Activated T-helper 1 cell treated with anti-CD3 and anti-CD28 coated beads, Interleukin-12 subunit alpha, Interleukin-12 subunit beta, Interleukin-2, Interleukin-4 antibody, amounts not matched to agents 30 ng/mL and 10 ng/mL and 1 ng/mL, durations not matched to agents 14 hours and 24 hours and 36 hours (primary cell): ENCODE measurements around the gene ME1. TPM values are rescaled to one million over a fixed set of nuclear protein-coding genes. Genes with fewer than 3 reads are reported as not detected.
"Not testable (repeated sequence)": the region's sequence is repeated elsewhere in the genome, so short reads cannot be mapped to it uniquely, and the experiment has no call there.

Experiments
- DNase-seq: peaks from one replicate; pipeline ENCODE4 v3.0.0; 2021; ENCODE audit warnings: low spot score
- H3K27ac Mint-ChIP-seq: one replicate; pipeline ENCODE4 v1.8.0; 2021; ENCODE audit warnings: mild to moderate bottlenecking, mixed read lengths
- H3K27me3 Mint-ChIP-seq: one replicate; pipeline ENCODE4 v1.8.0; 2022; ENCODE audit warnings: mild to moderate bottlenecking, moderate library complexity, mixed read lengths; ENCODE audit not compliant: insufficient read depth
- H3K36me3 Mint-ChIP-seq: one replicate; pipeline ENCODE4 v1.8.0; 2021; ENCODE audit warnings: low read depth, mixed read lengths
- H3K4me1 Mint-ChIP-seq: one replicate; pipeline ENCODE4 v1.8.0; 2021; ENCODE audit warnings: low read depth, mixed read lengths
- H3K4me3 Mint-ChIP-seq: one replicate; pipeline ENCODE4 v1.8.0; 2021; ENCODE audit warnings: mild to moderate bottlenecking, moderate library complexity, mixed read lengths
- H3K9me3 Mint-ChIP-seq: one replicate; pipeline ENCODE4 v1.8.0; 2021; ENCODE audit warnings: mixed read lengths
- intact Hi-C: fragments of 100-400 bp; cut with micrococcal nuclease; formaldehyde crosslinking; loops from one replicate; pipeline ENCODE4 v1.15.1; 2024
- total RNA-seq: library from RNA; stranded (reverse); gene quantifications from 2 replicates; pipeline ENCODE4 v1.2.3, GENCODE V29; 2022

The ME1 gene
- total RNA-seq, 1 donor from 2014 or later: not detected

- no peaks in the 10 kb centered on the region for H3K27me3 Mint-ChIP-seq
- no peak overlapping the region for H3K4me3 Mint-ChIP-seq
- intact Hi-C loops: no loop called here
- no peak for DNase-seq
- H3K27ac Mint-ChIP-seq: no peak overlapping the region
- no peaks in the 10 kb centered on the region for H3K4me1 Mint-ChIP-seq
- H3K36me3 Mint-ChIP-seq: no peaks in the 10 kb centered on the region
- H3K9me3 Mint-ChIP-seq: no peaks in the 10 kb centered on the region
These were observed 30.6 kb upstream of the ME1 start for GRCh38 chr6:83461438-83461837.

GRCh38 chr6:83459663-83460062 is 28.8 kb upstream of the ME1 start:
- H3K27me3 Mint-ChIP-seq: no peaks in the 10 kb centered on the region
- H3K27ac Mint-ChIP-seq: no peak overlapping the region
- no peaks in the 10 kb centered on the region for H3K4me1 Mint-ChIP-seq
- DNase-seq: no peak
- no peaks in the 10 kb centered on the region for H3K9me3 Mint-ChIP-seq
- H3K36me3 Mint-ChIP-seq: no peaks in the 10 kb centered on the region
- no peak overlapping the region for H3K4me3 Mint-ChIP-seq
- intact Hi-C loops: no loop called here

- not testable (repeated sequence) for H3K9me3 Mint-ChIP-seq
These were observed 19.2 kb upstream of the ME1 start for GRCh38 chr6:83450015-83450414.

GRCh38 chr6:83444086-83444699 is 13.3 kb upstream of the ME1 start:
- H3K9me3 Mint-ChIP-seq, H3K4me3 Mint-ChIP-seq, intact Hi-C loops, H3K27me3 Mint-ChIP-seq, H3K27ac Mint-ChIP-seq, H3K4me1 Mint-ChIP-seq, H3K36me3 Mint-ChIP-seq, DNase-seq: not testable (repeated sequence)

More at GRCh38 chr6:83450015-83450414, 19.2 kb upstream of the ME1 start:
- H3K36me3 Mint-ChIP-seq, intact Hi-C loops, H3K4me1 Mint-ChIP-seq, H3K4me3 Mint-ChIP-seq, H3K27me3 Mint-ChIP-seq, H3K27ac Mint-ChIP-seq, DNase-seq: not testable (repeated sequence)

- Mint-ChIP-seq H3K9me3 (no peaks in the 10 kb centered on the region), H3K4me3 (no peak overlapping the region), H3K4me1 (no peaks in the 10 kb centered on the region), H3K27ac (no peak overlapping the region), H3K27me3 (no peaks in the 10 kb centered on the region), H3K36me3 (no peaks in the 10 kb centered on the region)
- DNase-seq: no peak
- intact Hi-C loops: no loop called here
These were observed 12.7 kb upstream of the ME1 start for GRCh38 chr6:83443516-83443915.

GRCh38 chr6:83442752-83443151 is 11.9 kb upstream of the ME1 start:
- Mint-ChIP-seq H3K4me1 (no peaks in the 10 kb centered on the region), H3K36me3 (no peaks in the 10 kb centered on the region), H3K27ac (no peak overlapping the region), H3K27me3 (no peaks in the 10 kb centered on the region), H3K9me3 (no peaks in the 10 kb centered on the region), H3K4me3 (no peak overlapping the region)
- intact Hi-C loops: no loop called here
- no peak for DNase-seq

GRCh38 chr6:83439201-83439600 is 8.3 kb upstream of the ME1 start:
- Mint-ChIP-seq H3K9me3 (no peaks in the 10 kb centered on the region), H3K27me3 (peaks cover 2% of the 10 kb centered on the region), H3K27ac (no peak overlapping the region), H3K4me3 (no peak overlapping the region), H3K4me1 (no peaks in the 10 kb centered on the region), H3K36me3 (no peaks in the 10 kb centered on the region)
- no peak for DNase-seq
- intact Hi-C loops: no loop called here

- no peaks in the 10 kb centered on the region for H3K9me3 Mint-ChIP-seq
- no peak for DNase-seq
- no peaks in the 10 kb centered on the region for H3K36me3 Mint-ChIP-seq
- no peak overlapping the region for H3K4me3 Mint-ChIP-seq
- no peaks in the 10 kb centered on the region for H3K4me1 Mint-ChIP-seq
- intact Hi-C loops: no loop called here
- peaks cover 9% of the 10 kb centered on the region for H3K27me3 Mint-ChIP-seq
- no peak overlapping the region for H3K27ac Mint-ChIP-seq
These were observed 5.8 kb upstream of the ME1 start for GRCh38 chr6:83436674-83437073.

- intact Hi-C loops: no loop called here
- Mint-ChIP-seq H3K4me1 (no peaks in the 10 kb centered on the region), H3K27me3 (peaks cover 24% of the 10 kb centered on the region), H3K4me3 (no peak overlapping the region), H3K27ac (no peak overlapping the region), H3K36me3 (no peaks in the 10 kb centered on the region), H3K9me3 (no peaks in the 10 kb centered on the region)
- no peak for DNase-seq
These were observed 2.3 kb upstream of the ME1 start for GRCh38 chr6:83433177-83433576.

GRCh38 chr6:83432636-83433035 is 1.8 kb upstream of the ME1 start:
- no peak overlapping the region for H3K27ac Mint-ChIP-seq
- intact Hi-C loops: no loop called here
- peaks cover 24% of the 10 kb centered on the region for H3K27me3 Mint-ChIP-seq
- no peaks in the 10 kb centered on the region for H3K4me1 Mint-ChIP-seq
- H3K4me3 Mint-ChIP-seq: no peak overlapping the region
- DNase-seq: no peak
- H3K36me3 Mint-ChIP-seq: no peaks in the 10 kb centered on the region
- no peaks in the 10 kb centered on the region for H3K9me3 Mint-ChIP-seq

- H3K36me3 Mint-ChIP-seq: no peaks in the 10 kb centered on the region
- intact Hi-C loops: no loop called here
- DNase-seq: no peak
- H3K9me3 Mint-ChIP-seq: no peaks in the 10 kb centered on the region
- H3K4me3 Mint-ChIP-seq: no peak overlapping the region
- H3K27ac Mint-ChIP-seq: no peak overlapping the region
- H3K4me1 Mint-ChIP-seq: no peaks in the 10 kb centered on the region
- peaks cover 24% of the 10 kb centered on the region for H3K27me3 Mint-ChIP-seq
These were observed 799 bp upstream of the ME1 start for GRCh38 chr6:83431545-83432155.

- no peak for DNase-seq
- intact Hi-C loops: no loop called here
- H3K27me3 Mint-ChIP-seq: peaks cover 22% of the 10 kb centered on the region
- no peak overlapping the region for H3K4me3 Mint-ChIP-seq
- no peak overlapping the region for H3K27ac Mint-ChIP-seq
- H3K4me1 Mint-ChIP-seq: no peaks in the 10 kb centered on the region
- H3K36me3 Mint-ChIP-seq: no peaks in the 10 kb centered on the region
- no peaks in the 10 kb centered on the region for H3K9me3 Mint-ChIP-seq
These were observed 817 bp downstream of the ME1 start for GRCh38 chr6:83429857-83430610.

GRCh38 chr6:83429269-83429668 is 1.6 kb downstream of the ME1 start:
- peaks cover 22% of the 10 kb centered on the region for H3K27me3 Mint-ChIP-seq
- H3K36me3 Mint-ChIP-seq: no peaks in the 10 kb centered on the region
- H3K27ac Mint-ChIP-seq: no peak overlapping the region

More at GRCh38 chr6:83429269-83429668, 1.6 kb downstream of the ME1 start:
- no peak for DNase-seq
- Mint-ChIP-seq H3K4me1 (no peaks in the 10 kb centered on the region), H3K9me3 (peaks cover 3% of the 10 kb centered on the region), H3K4me3 (no peak overlapping the region)
- intact Hi-C loops: no loop called here
